Activated B cell treated with CpG ODN at 0.5 μM for 24 hours (primary cell): ENCODE measurements around the gene CYTH4. TPM values are rescaled to one million over a fixed set of nuclear protein-coding genes. Genes with fewer than 3 reads are reported as not detected.

Source experiments
- ATAC-seq: fragments of 200-7000 bp; cut with Tn5 transposase; one replicate; pipeline ENCODE4 v1.10.0; 2021; ENCODE audit warnings: low read depth, mild to moderate bottlenecking, moderate library complexity
- CTCF ChIA-PET: fragments of 350-600 bp; sonication (Branson Sonifier 250); formaldehyde crosslinking; loops from one replicate; lab custom pipeline; 2021; ENCODE audit warnings: antibody characterized with exemption; lab: Charles Lee
- POLR2A ChIA-PET: fragments of 350-600 bp; sonication (Branson Sonifier 250); formaldehyde crosslinking; loops from one replicate; lab custom pipeline; 2021; ENCODE audit warnings: antibody characterized with exemption; lab: Charles Lee
- DNase-seq: peaks from one replicate; pipeline ENCODE4 v3.0.0; 2022
- H3K27ac Mint-ChIP-seq: one replicate; pipeline ENCODE4 v1.8.0; 2020; ENCODE audit warnings: mixed read lengths
- H3K27me3 Mint-ChIP-seq: one replicate; pipeline ENCODE4 v1.8.0; 2021; ENCODE audit warnings: mixed read lengths
- H3K36me3 Mint-ChIP-seq: one replicate; pipeline ENCODE4 v1.8.0; 2021; ENCODE audit warnings: low read depth, mixed read lengths
- H3K4me1 Mint-ChIP-seq: one replicate; pipeline ENCODE4 v1.8.0; 2021; ENCODE audit warnings: mixed read lengths
- H3K4me3 Mint-ChIP-seq: one replicate; pipeline ENCODE4 v1.8.0; 2020; ENCODE audit warnings: mild to moderate bottlenecking, mixed read lengths
- H3K9me3 Mint-ChIP-seq: one replicate; pipeline ENCODE4 v1.8.0; 2020; ENCODE audit warnings: mixed read lengths
- CTCF ChIP-seq: fragments of 200-600 bp; IDR thresholded peaks from one replicate; pipeline ENCODE4 v1.8.0; 2022; ENCODE audit warnings: antibody characterized with exemption, mild to moderate bottlenecking
- intact Hi-C: fragments of 100-400 bp; cut with micrococcal nuclease; formaldehyde crosslinking; loops from one replicate; pipeline ENCODE4 v1.15.1; 2024
- total RNA-seq: library from RNA; stranded (reverse); gene quantifications from 2 replicates; pipeline ENCODE4 v1.2.3, GENCODE V29; 2022

Gene CYTH4
- total RNA-seq, 1 donor from 2014 or later, result 40.3 TPM

DNA sequence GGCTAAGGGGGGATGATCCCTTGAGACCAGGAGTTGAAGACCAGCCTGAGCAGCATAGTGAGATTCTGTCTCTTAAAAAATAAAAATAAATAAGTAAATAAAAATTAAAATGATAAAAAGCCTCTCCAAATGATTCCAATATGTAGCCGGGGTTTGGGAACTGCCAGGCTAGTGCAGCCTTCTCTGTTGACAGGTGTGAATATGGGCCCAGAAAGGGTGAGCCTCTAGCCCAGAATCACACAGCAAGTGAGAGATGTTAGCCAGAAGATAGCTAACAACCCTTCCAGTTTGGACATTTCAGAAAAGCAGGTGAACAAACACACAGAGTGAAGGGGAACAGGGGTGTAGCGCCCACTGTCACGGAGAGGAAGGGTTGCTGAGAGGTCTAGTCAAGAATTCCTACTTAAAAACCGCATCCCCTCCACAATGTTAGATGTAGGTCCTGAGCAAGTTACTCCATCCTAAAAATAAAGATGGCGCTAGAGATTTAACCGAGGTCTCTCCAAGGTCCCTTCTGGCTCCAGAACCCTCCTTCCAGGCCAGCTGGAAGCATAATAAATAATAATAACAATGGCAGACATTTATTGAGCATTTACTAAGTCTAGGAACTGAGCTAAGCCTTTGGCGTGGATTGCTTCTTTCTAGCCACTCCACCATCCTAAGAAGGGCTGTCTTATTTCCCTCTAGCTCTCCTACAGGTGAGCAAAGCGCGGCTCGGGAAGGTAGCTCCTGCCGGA, 51.6 kb downstream of the CYTH4 start:
- H3K27me3 Mint-ChIP-seq, result peaks cover 62% of the 10 kb centered on the region

DNA sequence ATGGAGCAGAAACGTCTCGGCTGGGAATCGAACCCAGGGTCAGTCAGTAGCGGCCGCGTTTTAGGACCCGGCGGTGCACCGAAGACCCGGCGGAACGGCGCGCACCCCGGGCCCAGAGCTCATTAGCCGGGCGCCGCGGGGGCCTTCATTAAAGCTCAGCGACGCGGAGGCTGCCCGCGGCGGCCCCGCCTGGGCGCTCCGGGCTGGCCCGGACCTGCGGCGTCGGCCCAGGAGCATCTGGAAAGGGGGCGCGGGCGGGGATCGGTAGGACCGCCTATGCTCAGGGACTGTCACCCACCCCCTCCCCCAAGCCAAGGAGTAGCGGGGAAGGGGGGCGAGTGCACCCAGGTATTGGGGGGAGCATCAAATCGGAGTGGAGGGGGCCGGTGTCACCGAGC, 52.2 kb downstream of the CYTH4 start:
- ATAC-seq (no peak), DNase-seq (no peak)
- TF ChIP-seq CTCF, result no peak
- Mint-ChIP-seq H3K9me3 (no peaks in the 10 kb centered on the region), H3K27me3 (peaks cover 60% of the 10 kb centered on the region), H3K36me3 (no peaks in the 10 kb centered on the region), H3K4me1 (peaks cover 25% of the 10 kb centered on the region), H3K4me3 (no peak overlapping the region), H3K27ac (no peak overlapping the region)
- POLR2A ChIA-PET, result interaction anchor here (1.0 kb wide), 1 partner anchor 20 kb away, joined by 3 read pairs; no protein-coding TSS in a partner anchor
- CTCF ChIA-PET, result interaction anchor here (0.7 to 2.2 kb wide), 2 partner anchors 17 to 139 kb away, joined by 3 to 5 read pairs; no protein-coding TSS in a partner anchor
- intact Hi-C loops, result no loop called here

More for the DNA sequence above, 51.6 kb downstream of the CYTH4 start:
- H3K36me3 Mint-ChIP-seq, result no peaks in the 10 kb centered on the region
- H3K4me1 Mint-ChIP-seq, result peaks cover 25% of the 10 kb centered on the region
- H3K27ac Mint-ChIP-seq, result no peak overlapping the region
- ChIA-PET POLR2A (interaction anchor here (1.0 kb wide), 1 partner anchor 20 kb away, joined by 3 read pairs; no protein-coding TSS in a partner anchor), CTCF (interaction anchor here (0.7 to 2.2 kb wide), 2 partner anchors 16 to 139 kb away, joined by 3 to 5 read pairs; no protein-coding TSS in a partner anchor)
- intact Hi-C loops, result no loop called here
- no peaks in the 10 kb centered on the region for H3K9me3 Mint-ChIP-seq
- no peak overlapping the region for H3K4me3 Mint-ChIP-seq
- ATAC-seq (no peak), DNase-seq (no peak)
- no peak for TF ChIP-seq CTCF

- ATAC-seq (no peak), DNase-seq (no peak)
- intact Hi-C loops, result no loop called here
- CTCF ChIA-PET, result interaction anchor here (2.2 kb wide), 1 partner anchor 17 kb away, joined by 5 read pairs; no protein-coding TSS in a partner anchor
- Mint-ChIP-seq H3K9me3 (no peaks in the 10 kb centered on the region), H3K4me3 (peak overlapping the region; percentile 35), H3K4me1 (peaks cover 25% of the 10 kb centered on the region), H3K27me3 (peaks cover 56% of the 10 kb centered on the region), H3K36me3 (no peaks in the 10 kb centered on the region), H3K27ac (no peak overlapping the region)
- POLR2A ChIA-PET, result interaction anchor here (1.0 kb wide), 1 partner anchor 21 kb away, joined by 3 read pairs; no protein-coding TSS in a partner anchor
- TF ChIP-seq CTCF, result no peak
These were observed 52.8 kb downstream of the CYTH4 start for GRCh38 chr22:37334859-37335805.

GRCh38 chr22:37335806-37336199, 53.5 kb downstream of the CYTH4 start:
- DNase-seq (no peak), ATAC-seq (no peak)
- ChIA-PET CTCF (interaction anchor here (2.2 kb wide), 1 partner anchor 18 kb away, joined by 5 read pairs; no protein-coding TSS in a partner anchor), POLR2A (no interaction called here)
- Mint-ChIP-seq H3K4me1 (peaks cover 25% of the 10 kb centered on the region), H3K36me3 (no peaks in the 10 kb centered on the region), H3K4me3 (no peak overlapping the region), H3K9me3 (no peaks in the 10 kb centered on the region), H3K27ac (no peak overlapping the region), H3K27me3 (peaks cover 57% of the 10 kb centered on the region)
- intact Hi-C loops, result no loop called here
- TF ChIP-seq CTCF, result no peak
